HG02885 (cell line): ENCODE results near the gene EFHD2.
"Not testable (repeated sequence)": the region's sequence is repeated elsewhere in the genome, so short reads cannot be mapped to it uniquely, and the experiment has no call there.

ENCODE experiments used
- ATAC-seq: cut with Tn5 transposase; IDR thresholded peaks from one replicate; pipeline ENCODE4 v1.9.1; 2021; ENCODE audit warnings: mild to moderate bottlenecking; ENCODE audit not compliant: unreplicated experiment, poor library complexity

Gene EFHD2

GRCh38 chr1:15428815-15429435 is 19.2 kb downstream of the EFHD2 start:
- ATAC-seq: no peak

GRCh38 chr1:15429701-15430149 is 20.0 kb downstream of the EFHD2 start:
- ATAC-seq: no peak

- no peak for ATAC-seq
Measured at GRCh38 chr1:15430787-15431570, 21.3 kb downstream of the EFHD2 start.

- no peak for ATAC-seq
Measured at GRCh38 chr1:15431571-15431948, 21.9 kb downstream of the EFHD2 start.

GRCh38 chr1:15432324-15432723 is 22.6 kb downstream of the EFHD2 start:
- no peak for ATAC-seq

GRCh38 chr1:15433471-15433870 is 23.8 kb downstream of the EFHD2 start:
- ATAC-seq: no peak

GRCh38 chr1:15434739-15435138 is 25.1 kb downstream of the EFHD2 start:
- not testable (repeated sequence) for ATAC-seq

- no peak for ATAC-seq
Measured at GRCh38 chr1:15435239-15436077, 25.8 kb downstream of the EFHD2 start.

GRCh38 chr1:15436881-15437442 is 27.3 kb downstream of the EFHD2 start:
- ATAC-seq: no peak

- ATAC-seq: no peak
Measured at GRCh38 chr1:15439325-15439724, 29.6 kb downstream of the EFHD2 start.

GRCh38 chr1:15440357-15440756 is 30.7 kb downstream of the EFHD2 start:
- ATAC-seq: no peak

GRCh38 chr1:15441247-15441646 is 31.6 kb downstream of the EFHD2 start:
- ATAC-seq: no peak

GRCh38 chr1:15442119-15442518 is 32.4 kb downstream of the EFHD2 start:
- ATAC-seq: no peak

- no peak for ATAC-seq
Measured at GRCh38 chr1:15442759-15443158, 33.1 kb downstream of the EFHD2 start.

- ATAC-seq: no peak
Measured at GRCh38 chr1:15443281-15443680, 33.6 kb downstream of the EFHD2 start.

GRCh38 chr1:15444468-15445389 is 35.0 kb downstream of the EFHD2 start:
- no peak for ATAC-seq

GRCh38 chr1:15445390-15446122 is 35.9 kb downstream of the EFHD2 start:
- no peak for ATAC-seq

GRCh38 chr1:15446212-15446611 is 36.5 kb downstream of the EFHD2 start:
- ATAC-seq: no peak

- ATAC-seq: no peak
Measured at GRCh38 chr1:15448877-15449462, 39.3 kb downstream of the EFHD2 start.
